Measurements from ENCODE around the gene MTUS2. TPM values are rescaled to one million over a fixed set of nuclear protein-coding genes. Genes with fewer than 3 reads are reported as not detected.

The MTUS2 gene
- total and polyA plus RNA-seq, 2 of the 8 experiments (the other 6 are each of a cell fraction or from before 2014, with no cell fraction given): 0.18 to 0.80 TPM

- H3K4me3 ChIP-seq (ENCODE audit: extremely low read depth in 1 of 4, insufficient read depth in 2 of 4, low read depth in 3 of 4, low read length in 4 of 4): no peak overlapping the region
- H2BK5ac ChIP-seq (ENCODE audit: low read depth, low read length): no peak overlapping the region
- no peak overlapping the region for H2BK15ac ChIP-seq (ENCODE audit: low read length)
- H2AFZ ChIP-seq (ENCODE audit: low read length): no peak overlapping the region
- CTCF ChIA-PET (ENCODE audit: partially characterized antibody): no interaction called here
- no peak overlapping the region for H3K14ac ChIP-seq (ENCODE audit: insufficient read length)
- no peak overlapping the region for H3K56ac ChIP-seq (replicated peaks; ENCODE audit: insufficient read length, low read depth, low read length)
- H2AK5ac ChIP-seq (ENCODE audit: low read depth, low read length): no peak overlapping the region
- H3K4me2 ChIP-seq (ENCODE audit: insufficient read depth in 1 of 2, low read depth in 2 of 2, low read length in 2 of 2): no peak overlapping the region
- H2BK12ac ChIP-seq (ENCODE audit: low read depth, low read length): no peak overlapping the region
- H3K79me1 ChIP-seq (ENCODE audit: low read depth, low read length): no peaks in the 10 kb centered on the region
- no peak overlapping the region for H4K8ac ChIP-seq (ENCODE audit: extremely low read depth, insufficient read depth, low read length)
- no peak overlapping the region for H3K27ac ChIP-seq (ENCODE audit: low read depth, low read length)
- H3K9me3 ChIP-seq (ENCODE audit: insufficient read depth in 2 of 2, low read depth in 1 of 2, low read length in 1 of 2): peaks cover 0 to 3% of the 10 kb centered on the region in 2 experiments; a peak in 1 of 4 replicates
- no peak overlapping the region for H4K5ac ChIP-seq (ENCODE audit: insufficient read length, low read depth, low read length)
- H3K79me2 ChIP-seq (ENCODE audit: control insufficient read depth in 1 of 2, insufficient read depth in 2 of 2, low read length in 2 of 2): no peaks in the 10 kb centered on the region
- TF ChIP-seq HDAC2 (IDR thresholded peaks at IDR 0.05; ENCODE audit: borderline replicate concordance in 1 of 2, low read depth in 2 of 2, low read length in 2 of 2): no peak
- TF ChIP-seq CHD2 (IDR thresholded peaks at IDR 0.05; ENCODE audit: low read length): no peak
- no peak for TF ChIP-seq JUND (IDR thresholded peaks at IDR 0.05; ENCODE audit: low read length)
- no peak for TF ChIP-seq SIN3A (conservative IDR thresholded peaks at IDR 0.05 in 1 of 2, IDR thresholded peaks at IDR 0.05 in 1 of 2; ENCODE audit: low read depth in 1 of 2, low read length in 2 of 2)
- no peak for TF ChIP-seq SUZ12 (IDR thresholded peaks at IDR 0.05; ENCODE audit: low read length)
- TF ChIP-seq CREB1 (IDR thresholded peaks at IDR 0.05): no peak
- H3K27me3 ChIP-seq (replicated peaks in 1 of 4; ENCODE audit: control insufficient read depth in 3 of 4, extremely low read depth in 1 of 4, insufficient read depth in 3 of 4, low read length in 3 of 4): no peaks in the 10 kb centered on the region
- H3K23ac ChIP-seq (ENCODE audit: insufficient read length): no peak overlapping the region
- H4K91ac ChIP-seq (replicated peaks; ENCODE audit: insufficient read length, low read length): no peak overlapping the region
- H3K18ac ChIP-seq (ENCODE audit: extremely low read depth, low read length): no peak overlapping the region
- H2BK20ac ChIP-seq (ENCODE audit: low read length): no peak overlapping the region
- WGBS, 2 experiments (ENCODE audit: extremely low coverage in 1 of 2, insufficient coverage in 1 of 2, insufficient read length in 1 of 2, insufficient replicate concordance in 2 of 2, low coverage in 1 of 2, low lambda C conversion rate in 2 of 2, missing lambda C conversion rate in 1 of 2): 84% methylated on average over 2 of the region's 2 CpGs; no CpG with 5 or more reads in 1 of the 2 experiments
- no peaks in the 10 kb centered on the region for H4K20me1 ChIP-seq (replicated peaks in 1 of 2; ENCODE audit: control insufficient read depth in 1 of 2, insufficient read depth in 2 of 2, low read length in 2 of 2)
- no peak for FAIRE-seq
- no peak overlapping the region for H3K9ac ChIP-seq (replicated peaks in 1 of 4; ENCODE audit: extremely low read depth in 1 of 4, low read depth in 3 of 4, low read length in 3 of 4)
- no peaks in the 10 kb centered on the region for H3K36me3 ChIP-seq (ENCODE audit: control insufficient read depth in 2 of 4, insufficient read depth in 4 of 4, low read length in 3 of 4)
- no peak for DNase-seq (ENCODE audit: low read depth in 1 of 2, low spot score in 2 of 2)
- POLR2A ChIA-PET (ENCODE audit: partially characterized antibody): no interaction called here
- no peak overlapping the region for H2BK120ac ChIP-seq (replicated peaks; ENCODE audit: low read depth, low read length)
- H3K23me2 ChIP-seq (ENCODE audit: low read depth, low read length): no peaks in the 10 kb centered on the region
- H3K4ac ChIP-seq (replicated peaks; ENCODE audit: insufficient read length, low read depth, low read length): no peak overlapping the region
- H3K4me1 ChIP-seq (replicated peaks in 1 of 4; ENCODE audit: control insufficient read depth in 3 of 4, insufficient read depth in 4 of 4, low read length in 3 of 4): no peaks in the 10 kb centered on the region
These were observed 376.4 kb downstream of the MTUS2 start for GRCh38 chr13:29196409-29197074.
